ENCODE results near the gene ZNF77.

GRCh38 chr19:2905918-2906519, 38.8 kb downstream of the ZNF77 start:
- no peak for TF ChIP-seq RXRA (IDR thresholded peaks at IDR 0.05)
- no peak for TF ChIP-seq CTCF (IDR thresholded peaks at IDR 0.05; ENCODE audit: low read depth, low read length, missing input control)
